ENCODE measurements around the gene BICD2. TPM values are rescaled to one million over a fixed set of nuclear protein-coding genes. Genes with fewer than 3 reads are reported as not detected.

The BICD2 gene
- total and polyA plus RNA-seq, 4 donors, result 2.5 to 16.0 (median 11.2) TPM

- no peak for DNase-seq (ENCODE audit: low spot score)
- TF ChIP-seq, protein P1, sequence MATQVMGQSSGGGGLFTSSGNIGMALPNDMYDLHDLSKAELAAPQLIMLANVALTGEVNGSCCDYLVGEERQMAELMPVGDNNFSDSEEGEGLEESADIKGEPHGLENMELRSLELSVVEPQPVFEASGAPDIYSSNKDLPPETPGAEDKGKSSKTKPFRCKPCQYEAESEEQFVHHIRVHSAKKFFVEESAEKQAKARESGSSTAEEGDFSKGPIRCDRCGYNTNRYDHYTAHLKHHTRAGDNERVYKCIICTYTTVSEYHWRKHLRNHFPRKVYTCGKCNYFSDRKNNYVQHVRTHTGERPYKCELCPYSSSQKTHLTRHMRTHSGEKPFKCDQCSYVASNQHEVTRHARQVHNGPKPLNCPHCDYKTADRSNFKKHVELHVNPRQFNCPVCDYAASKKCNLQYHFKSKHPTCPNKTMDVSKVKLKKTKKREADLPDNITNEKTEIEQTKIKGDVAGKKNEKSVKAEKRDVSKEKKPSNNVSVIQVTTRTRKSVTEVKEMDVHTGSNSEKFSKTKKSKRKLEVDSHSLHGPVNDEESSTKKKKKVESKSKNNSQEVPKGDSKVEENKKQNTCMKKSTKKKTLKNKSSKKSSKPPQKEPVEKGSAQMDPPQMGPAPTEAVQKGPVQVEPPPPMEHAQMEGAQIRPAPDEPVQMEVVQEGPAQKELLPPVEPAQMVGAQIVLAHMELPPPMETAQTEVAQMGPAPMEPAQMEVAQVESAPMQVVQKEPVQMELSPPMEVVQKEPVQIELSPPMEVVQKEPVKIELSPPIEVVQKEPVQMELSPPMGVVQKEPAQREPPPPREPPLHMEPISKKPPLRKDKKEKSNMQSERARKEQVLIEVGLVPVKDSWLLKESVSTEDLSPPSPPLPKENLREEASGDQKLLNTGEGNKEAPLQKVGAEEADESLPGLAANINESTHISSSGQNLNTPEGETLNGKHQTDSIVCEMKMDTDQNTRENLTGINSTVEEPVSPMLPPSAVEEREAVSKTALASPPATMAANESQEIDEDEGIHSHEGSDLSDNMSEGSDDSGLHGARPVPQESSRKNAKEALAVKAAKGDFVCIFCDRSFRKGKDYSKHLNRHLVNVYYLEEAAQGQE (IDR thresholded peaks at IDR 0.05), result no peak
- no peak for TF ChIP-seq JUND (IDR thresholded peaks at IDR 0.05)
- no peak for TF ChIP-seq TAF1 (conservative IDR thresholded peaks at IDR 0.05)
- TF ChIP-seq, protein P2, sequence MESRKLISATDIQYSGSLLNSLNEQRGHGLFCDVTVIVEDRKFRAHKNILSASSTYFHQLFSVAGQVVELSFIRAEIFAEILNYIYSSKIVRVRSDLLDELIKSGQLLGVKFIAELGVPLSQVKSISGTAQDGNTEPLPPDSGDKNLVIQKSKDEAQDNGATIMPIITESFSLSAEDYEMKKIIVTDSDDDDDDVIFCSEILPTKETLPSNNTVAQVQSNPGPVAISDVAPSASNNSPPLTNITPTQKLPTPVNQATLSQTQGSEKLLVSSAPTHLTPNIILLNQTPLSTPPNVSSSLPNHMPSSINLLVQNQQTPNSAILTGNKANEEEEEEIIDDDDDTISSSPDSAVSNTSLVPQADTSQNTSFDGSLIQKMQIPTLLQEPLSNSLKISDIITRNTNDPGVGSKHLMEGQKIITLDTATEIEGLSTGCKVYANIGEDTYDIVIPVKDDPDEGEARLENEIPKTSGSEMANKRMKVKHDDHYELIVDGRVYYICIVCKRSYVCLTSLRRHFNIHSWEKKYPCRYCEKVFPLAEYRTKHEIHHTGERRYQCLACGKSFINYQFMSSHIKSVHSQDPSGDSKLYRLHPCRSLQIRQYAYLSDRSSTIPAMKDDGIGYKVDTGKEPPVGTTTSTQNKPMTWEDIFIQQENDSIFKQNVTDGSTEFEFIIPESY (IDR thresholded peaks at IDR 0.05), result no peak
- no peak for TF ChIP-seq SP1 (IDR thresholded peaks at IDR 0.05)
- no peak for TF ChIP-seq ATF3 (IDR thresholded peaks at IDR 0.05)
- no peak for TF ChIP-seq RAD21 (IDR thresholded peaks at IDR 0.05)
- no peak for TF ChIP-seq HNF4G (IDR thresholded peaks at IDR 0.05)
- TF ChIP-seq HNF4A (conservative IDR thresholded peaks at IDR 0.05), result no peak
- TF ChIP-seq GABPA (IDR thresholded peaks at IDR 0.05 in 1 of 2, conservative IDR thresholded peaks at IDR 0.05 in 1 of 2), result no peak
- TF ChIP-seq EGR1 (IDR thresholded peaks at IDR 0.05; ENCODE audit: low read depth in 2 of 2), result no peak
- TF ChIP-seq NR2F2 (IDR thresholded peaks at IDR 0.05), result no peak
- TF ChIP-seq RXRA (IDR thresholded peaks at IDR 0.05), result no peak
- no peak for TF ChIP-seq YY1 (IDR thresholded peaks at IDR 0.05)
- no peak for TF ChIP-seq FOXA1 (IDR thresholded peaks at IDR 0.05)
- peaks cover 11 to 54% (median 34%) of the 10 kb centered on the region in 4 donors for H3K36me3 ChIP-seq (ENCODE audit: control insufficient read depth in 4 of 4, insufficient read depth in 3 of 4, low read depth in 1 of 4, low read length in 3 of 4)
- H3K9ac ChIP-seq (ENCODE audit: low read depth in 1 of 2, low read length in 2 of 2), result no peak overlapping the region
- WGBS, result over 99% methylated on average over 3 of the region's 3 CpGs
- H3K9me3 ChIP-seq (ENCODE audit: control insufficient read depth in 4 of 4, low read length in 3 of 4), result no peaks in the 10 kb centered on the region
- H3K4me1 ChIP-seq (ENCODE audit: control insufficient read depth in 4 of 4, insufficient read depth in 4 of 4, low read length in 3 of 4), result peaks cover 0 to 4% (median 0%) of the 10 kb centered on the region in 4 donors
- no peak overlapping the region for H3K27ac ChIP-seq (ENCODE audit: low read depth in 1 of 2, low read length in 2 of 2)
- no peak overlapping the region for H3K4me3 ChIP-seq (ENCODE audit: low read depth in 1 of 3, low read length in 3 of 3)
- H3K27me3 ChIP-seq (ENCODE audit: control insufficient read depth in 4 of 4, insufficient read depth in 4 of 4, low read length in 3 of 4), result no peaks in the 10 kb centered on the region
Measured at GRCh38 chr9:92714016-92714415, 50.6 kb downstream of the BICD2 start.

DNA sequence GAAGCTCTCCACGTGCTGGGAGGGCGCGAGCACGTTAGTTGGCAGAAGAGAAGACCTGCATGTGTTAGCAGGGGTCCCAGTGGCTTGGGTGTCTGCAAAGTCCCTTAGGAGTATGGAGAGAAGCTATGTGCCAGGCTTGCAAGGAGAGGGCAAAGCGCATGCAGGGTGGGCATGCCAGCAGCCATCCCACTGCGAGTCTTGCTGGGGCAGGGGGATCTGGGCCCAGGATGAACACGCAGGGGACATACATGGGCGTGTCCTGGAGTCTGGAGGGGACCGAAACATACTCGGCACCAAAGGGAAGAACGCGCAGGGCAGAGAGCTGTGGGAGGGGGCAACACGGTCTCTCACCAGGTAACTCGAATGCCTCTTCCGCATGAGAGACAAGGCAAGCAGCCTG, 51.1 kb downstream of the BICD2 start:
- H3K36me3 ChIP-seq (ENCODE audit: control insufficient read depth in 4 of 4, insufficient read depth in 3 of 4, low read depth in 1 of 4, low read length in 3 of 4), result peaks cover 9 to 50% (median 30%) of the 10 kb centered on the region in 4 donors
- 93% methylated on average over 15 of the region's 15 CpGs for WGBS

More for the DNA sequence above, 51.1 kb downstream of the BICD2 start:
- no peak overlapping the region for H3K4me3 ChIP-seq (ENCODE audit: low read depth in 1 of 3, low read length in 3 of 3)
- peaks cover 0 to 4% (median 0%) of the 10 kb centered on the region in 4 donors for H3K4me1 ChIP-seq (ENCODE audit: control insufficient read depth in 4 of 4, insufficient read depth in 4 of 4, low read length in 3 of 4)
- no peak overlapping the region for H3K9ac ChIP-seq (ENCODE audit: low read depth in 1 of 2, low read length in 2 of 2)
- TF ChIP-seq RXRA (IDR thresholded peaks at IDR 0.05), result no peak
- TF ChIP-seq, protein P1 (IDR thresholded peaks at IDR 0.05), result no peak
- no peaks in the 10 kb centered on the region for H3K9me3 ChIP-seq (ENCODE audit: control insufficient read depth in 4 of 4, low read length in 3 of 4)
- H3K27ac ChIP-seq (ENCODE audit: low read depth in 1 of 2, low read length in 2 of 2), result no peak overlapping the region
- H3K27me3 ChIP-seq (ENCODE audit: control insufficient read depth in 4 of 4, insufficient read depth in 4 of 4, low read length in 3 of 4), result no peaks in the 10 kb centered on the region
- no peak for DNase-seq (ENCODE audit: low spot score)
